HepG2 (cell line): ENCODE results near the gene VPS13C. TPM values are rescaled to one million over a fixed set of nuclear protein-coding genes. Genes with fewer than 3 reads are reported as not detected.
A peak's percentile ranks its signal among the peaks of the same experiment; 100 is the strongest.

ENCODE experiments used
- ATAC-seq: fragments of 200-7000 bp; cut with Tn5 transposase; 3 replicates; pipeline ENCODE4 v1.9.1; 2020; ENCODE audit warnings: mild to moderate bottlenecking, moderate library complexity
- BruUV-seq: library from RNA; stranded (reverse); fragments of 400-500 nt; replicated peaks from 2 replicates; lab custom pipeline; 2021; lab: Mats Ljungman, UMichigan
- CTCF ChIA-PET: fragments of 300-600 bp; formaldehyde crosslinking; extraction: SDS; loops from one replicate; lab custom pipeline; 2021; ENCODE audit warnings: low total read pairs, inconsistent platforms, low intra/inter-chr PET ratio; lab: Yijun Ruan, JAX
- POLR2A ChIA-PET: fragments of 350-600 bp; sonication (Branson Sonifier 250); formaldehyde crosslinking; loops from one replicate; lab custom pipeline; 2020; ENCODE audit warnings: antibody characterized with exemption, inconsistent platforms; lab: Yijun Ruan, JAX
- DNase-seq: peaks from one replicate; pipeline ENCODE4 v3.0.0-alpha.2; 2015; ENCODE audit warnings: low spot score
- FAIRE-seq: peaks from 3 replicates; lab custom pipeline; 2011; peaks lifted over from hg19 to GRCh38; lab: Jason Lieb, UNC
- H2AFZ ChIP-seq: one replicate; pipeline ENCODE4 v1.6.1; 2011; ENCODE audit warnings: low read length, inconsistent platforms
- H3K27ac ChIP-seq: fragments of 300-600 bp; 3 replicates; pipeline ENCODE4 v1.8.0; 2011; ENCODE audit warnings: mixed run types, mild to moderate bottlenecking, mixed read lengths, low read length, inconsistent platforms; ENCODE audit not compliant: insufficient read depth; ENCODE audit errors: extremely low read length
- H3K27me3 ChIP-seq, 2 experiments: fragments of 200-600 bp in 1 of 2; 2 replicates in 1 of 2; 3 replicates in 1 of 2; pipeline versions ENCODE4 v1.6.0 to v1.8.0; 2011; ENCODE audit warnings: low read length in 2 of 2, mild to moderate bottlenecking in 2 of 2, moderate library complexity in 2 of 2, inconsistent platforms in 1 of 2; ENCODE audit not compliant: insufficient read depth in 2 of 2, control insufficient read depth in 1 of 2
- H3K36me3 ChIP-seq, 2 experiments: fragments of 200-600 bp in 1 of 2; replicated peaks in 1 of 2; 2 replicates in 1 of 2; 3 replicates in 1 of 2; pipeline versions ENCODE4 v1.5.1 to v1.8.0; 2011; ENCODE audit warnings: low read length in 2 of 2, inconsistent platforms in 1 of 2; ENCODE audit not compliant: insufficient read depth in 2 of 2, control insufficient read depth in 1 of 2
- H3K4me1 ChIP-seq: 2 replicates; pipeline ENCODE4 v1.5.1; 2012; ENCODE audit warnings: low read length, inconsistent platforms; ENCODE audit not compliant: insufficient read depth
- H3K4me2 ChIP-seq: 2 replicates; pipeline ENCODE4 v1.6.0; 2011; ENCODE audit warnings: low read depth, low read length, inconsistent platforms
- H3K4me3 ChIP-seq, 3 experiments: fragments of 200-600 bp in 1 of 3; sonication (generic), shearing (Covaris generic) in 1 of 3; replicated peaks in 1 of 3; 2 replicates each; pipeline ENCODE4 v1.5.1; 2011 to 2016; ENCODE audit warnings: low read length in 3 of 3, inconsistent platforms in 2 of 3, low read depth in 2 of 3, mild to moderate bottlenecking in 2 of 3, control low read depth in 1 of 3, mixed read lengths in 1 of 3; ENCODE audit not compliant: insufficient read depth in 1 of 3
- H3K79me2 ChIP-seq: one replicate; pipeline ENCODE4 v1.6.1; 2011; ENCODE audit warnings: low read length, inconsistent platforms; ENCODE audit not compliant: insufficient read depth
- H3K9ac ChIP-seq: 2 replicates; pipeline ENCODE4 v1.6.0; 2011; ENCODE audit warnings: mild to moderate bottlenecking, low read depth, low read length, inconsistent platforms; ENCODE audit not compliant: insufficient read depth
- H3K9me3 ChIP-seq: 2 replicates; pipeline ENCODE4 v1.5.1; 2012; ENCODE audit warnings: mild to moderate bottlenecking, low read length
- H4K20me1 ChIP-seq: 2 replicates; pipeline ENCODE4 v1.6.0; 2011; ENCODE audit warnings: inconsistent platforms, mild to moderate bottlenecking, low read length, moderate library complexity; ENCODE audit not compliant: insufficient read depth
- ELF3 ChIP-seq: IDR thresholded peaks from 2 replicates; pipeline ENCODE4 v1.6.1; 2016; ENCODE audit warnings: missing genetic modification reagents, missing compliant biosample characterization
- GABPB1 ChIP-seq: IDR thresholded peaks from 2 replicates; pipeline ENCODE4 v1.6.1; 2016; ENCODE audit warnings: mild to moderate bottlenecking, missing genetic modification reagents, moderate library complexity, missing compliant biosample characterization
- IKZF1 ChIP-seq: fragments of 450-650 bp; IDR thresholded peaks from 2 replicates; pipeline ENCODE4 v1.7.1; 2016
- KDM5B ChIP-seq: sonication (generic); formaldehyde crosslinking; IDR thresholded peaks from 2 replicates; pipeline ENCODE4 v1.4.0; 2020; ENCODE audit warnings: missing genetic modification reagents, mild to moderate bottlenecking, borderline replicate concordance
- KMT2B ChIP-seq: IDR thresholded peaks from 2 replicates; pipeline ENCODE4 v1.6.1; 2016; ENCODE audit warnings: missing genetic modification reagents, missing compliant biosample characterization
- MAFG ChIP-seq: sonication (generic); formaldehyde crosslinking; IDR thresholded peaks from 2 replicates; pipeline ENCODE4 v1.5.1; 2020; ENCODE audit warnings: mild to moderate bottlenecking, missing genetic modification reagents
- MZF1 ChIP-seq: sonication (generic); formaldehyde crosslinking; IDR thresholded peaks from 2 replicates; pipeline ENCODE4 v1.8.1; 2023; ENCODE audit warnings: mild to moderate bottlenecking, missing genetic modification reagents, borderline replicate concordance
- NKX3-1 ChIP-seq: sonication (generic); formaldehyde crosslinking; IDR thresholded peaks from 2 replicates; pipeline ENCODE4 v1.5.0; 2020; ENCODE audit warnings: missing genetic modification reagents
- PHF21A ChIP-seq: sonication (generic); formaldehyde crosslinking; IDR thresholded peaks from 2 replicates; pipeline ENCODE4 v1.5.0; 2020; ENCODE audit warnings: mild to moderate bottlenecking, missing genetic modification reagents
- RFXAP ChIP-seq: sonication (generic); formaldehyde crosslinking; IDR thresholded peaks from 2 replicates; pipeline ENCODE4 v1.4.0; 2020; ENCODE audit warnings: missing genetic modification reagents, borderline replicate concordance
- SAP130 ChIP-seq: IDR thresholded peaks from 2 replicates; pipeline ENCODE4 v1.6.1; 2016; ENCODE audit warnings: low read depth
- TAF1 ChIP-seq: sonication (generic); formaldehyde crosslinking; IDR thresholded peaks from 2 replicates; pipeline ENCODE4 v1.4.0; 2020; ENCODE audit warnings: missing genetic modification reagents
- ZNF337 ChIP-seq: sonication (generic); formaldehyde crosslinking; IDR thresholded peaks from 2 replicates; pipeline ENCODE4 v1.5.1; 2020; ENCODE audit warnings: missing genetic modification reagents, low read depth, mild to moderate bottlenecking, borderline replicate concordance
- ZNF629 ChIP-seq: sonication (generic); formaldehyde crosslinking; conservative IDR thresholded peaks from 2 replicates; pipeline ENCODE4 v1.5.0; 2020; ENCODE audit warnings: missing genetic modification reagents
- ZNF720 ChIP-seq: sonication (generic); formaldehyde crosslinking; IDR thresholded peaks from 2 replicates; pipeline ENCODE4 v1.4.0; 2020; ENCODE audit warnings: missing genetic modification reagents
- WGBS: methylation state at CpG from one replicate; pipeline ENCODE4 v1.1.6; 2017; ENCODE audit warnings: low lambda C conversion rate; 5-methylcytosine and 5-hydroxymethylcytosine counted together
- in situ Hi-C: cut with HindIII; loops from 2 replicates; pipeline ENCODE4 v1.10.0; 2017; ENCODE audit warnings: low pct_unique_long_range_greater_than_20kb; ENCODE audit not compliant: extremely low pct_ligation_motif_present
- intact Hi-C: fragments of 100-400 bp; cut with micrococcal nuclease; formaldehyde crosslinking; loops from one replicate; pipeline ENCODE4 v1.10.0; 2022; ENCODE audit not compliant: unreplicated experiment
- polyA plus RNA-seq, 8 experiments: library from polyadenylated mRNA; depleted of rRNA in 3 of 8; stranded (reverse) in 7 of 8; unstranded in 1 of 8; fragments of >200 nt; fragmentation: Illumina TruSeq in 4 of 8; extraction: Trizol in 4 of 8; gene quantifications; 2 replicates each; pipeline versions ENCODE4 v1.2.1 to v1.2.3, GENCODE V29; 2011 to 2016; ENCODE audit warnings: low read depth in 4 of 8, missing spikeins in 1 of 8, mixed read lengths in 1 of 8; ENCODE audit not compliant: insufficient read depth in 1 of 8
- total RNA-seq, 5 experiments: library from RNA; depleted of rRNA; stranded (reverse); fragments of >200 nt; fragmentation: Illumina TruSeq; extraction: Trizol; gene quantifications; 2 replicates each; pipeline ENCODE4 v1.2.3, GENCODE V29; 2016; ENCODE audit warnings: low read depth in 1 of 5
- TF ChIP-seq, protein P1 (sequence below): sonication (generic); formaldehyde crosslinking; IDR thresholded peaks from 2 replicates; pipeline ENCODE4 v1.8.1; 2022; ENCODE audit warnings: low read depth, mild to moderate bottlenecking, missing genetic modification reagents
- TF ChIP-seq, protein P2 (sequence below): IDR thresholded peaks from 2 replicates; pipeline ENCODE4 v1.6.1; 2016; ENCODE audit warnings: missing compliant biosample characterization, missing genetic modification reagents, borderline replicate concordance

VPS13C gene
- total and polyA plus RNA-seq, 2 of the 13 experiments (the other 11 are each of a cell fraction or from before 2014, with no cell fraction given) = 10.9 to 26.8 TPM

DNA sequence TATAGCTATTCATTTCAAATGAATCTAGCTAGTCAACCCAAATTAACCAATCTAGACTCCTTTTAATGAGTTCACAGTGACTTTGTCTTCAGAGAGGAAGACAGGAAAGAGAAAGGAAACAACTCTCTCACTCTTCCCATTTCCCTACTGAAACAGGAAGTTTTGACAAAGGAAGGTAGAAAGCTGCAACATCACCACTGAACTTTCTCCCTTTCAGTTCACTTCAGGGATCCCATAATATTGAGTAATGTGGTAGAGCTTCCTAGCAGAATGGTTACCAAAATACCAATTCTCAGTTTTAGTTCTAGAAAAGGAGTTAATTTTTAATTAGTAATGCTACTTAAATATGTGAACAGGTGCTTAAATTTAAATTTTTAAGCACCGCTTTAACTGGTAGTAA is 7.5 kb downstream of the VPS13C start:
- intact Hi-C loops = no loop called here
- H2AFZ ChIP-seq = no peak overlapping the region
- peak overlapping the region; percentile 18 for H3K27ac ChIP-seq
- no peaks in the 10 kb centered on the region for H4K20me1 ChIP-seq
- in situ Hi-C loops = no loop called here
- no peaks in the 10 kb centered on the region for H3K9me3 ChIP-seq
- no peak overlapping the region for H3K4me3 ChIP-seq
- FAIRE-seq (no peak), DNase-seq (no peak), ATAC-seq (no peak)
- 97% methylated on average over 1 of the region's 1 CpG for WGBS
- H3K4me2 ChIP-seq = no peak overlapping the region
- H3K9ac ChIP-seq = no peak overlapping the region
- peaks cover 36% of the 10 kb centered on the region for H3K4me1 ChIP-seq
- no peaks in the 10 kb centered on the region for H3K36me3 ChIP-seq
- no TSS peak for BruUV-seq
- H3K79me2 ChIP-seq = peaks cover 40% of the 10 kb centered on the region
- TF ChIP-seq, protein P1, sequence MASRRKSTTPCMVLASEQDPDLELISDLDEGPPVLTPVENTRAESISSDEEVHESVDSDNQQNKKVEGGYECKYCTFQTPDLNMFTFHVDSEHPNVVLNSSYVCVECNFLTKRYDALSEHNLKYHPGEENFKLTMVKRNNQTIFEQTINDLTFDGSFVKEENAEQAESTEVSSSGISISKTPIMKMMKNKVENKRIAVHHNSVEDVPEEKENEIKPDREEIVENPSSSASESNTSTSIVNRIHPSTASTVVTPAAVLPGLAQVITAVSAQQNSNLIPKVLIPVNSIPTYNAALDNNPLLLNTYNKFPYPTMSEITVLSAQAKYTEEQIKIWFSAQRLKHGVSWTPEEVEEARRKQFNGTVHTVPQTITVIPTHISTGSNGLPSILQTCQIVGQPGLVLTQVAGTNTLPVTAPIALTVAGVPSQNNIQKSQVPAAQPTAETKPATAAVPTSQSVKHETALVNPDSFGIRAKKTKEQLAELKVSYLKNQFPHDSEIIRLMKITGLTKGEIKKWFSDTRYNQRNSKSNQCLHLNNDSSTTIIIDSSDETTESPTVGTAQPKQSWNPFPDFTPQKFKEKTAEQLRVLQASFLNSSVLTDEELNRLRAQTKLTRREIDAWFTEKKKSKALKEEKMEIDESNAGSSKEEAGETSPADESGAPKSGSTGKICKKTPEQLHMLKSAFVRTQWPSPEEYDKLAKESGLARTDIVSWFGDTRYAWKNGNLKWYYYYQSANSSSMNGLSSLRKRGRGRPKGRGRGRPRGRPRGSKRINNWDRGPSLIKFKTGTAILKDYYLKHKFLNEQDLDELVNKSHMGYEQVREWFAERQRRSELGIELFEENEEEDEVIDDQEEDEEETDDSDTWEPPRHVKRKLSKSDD (CRISPR knock-in tag) = no peak
- TF ChIP-seq ELF3 (CRISPR knock-in tag) = peak; percentile 46; the same call in 1 of the 2 replicates
- peak; percentile 31; the same call in 1 of the 2 replicates for TF ChIP-seq SAP130
- TF ChIP-seq, all 625 proteins: peak for 2
- POLR2A ChIA-PET = no interaction called here
- no peaks in the 10 kb centered on the region for H3K27me3 ChIP-seq
- CTCF ChIA-PET = no interaction called here

DNA sequence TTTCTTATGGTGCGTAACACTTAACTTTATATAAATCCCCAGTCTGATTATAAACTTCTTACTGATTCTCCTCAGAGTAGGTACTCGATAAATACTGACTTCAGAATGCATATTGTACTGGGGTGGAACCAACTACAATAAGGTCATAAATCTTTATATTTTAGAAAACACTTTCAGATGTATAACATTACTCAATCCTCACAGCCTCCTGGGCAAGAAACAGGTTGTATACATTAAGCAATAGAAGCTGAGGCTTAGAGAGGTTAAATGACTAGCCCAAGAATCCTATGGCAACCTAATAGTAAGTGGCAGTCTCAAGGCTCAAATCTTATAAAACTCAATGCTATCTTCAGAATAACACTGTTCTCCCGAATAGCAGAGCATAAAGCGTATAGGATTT is 9.1 kb downstream of the VPS13C start:
- no peaks in the 10 kb centered on the region for H3K9me3 ChIP-seq
- no peaks in the 10 kb centered on the region for H3K36me3 ChIP-seq
- WGBS = 95% methylated on average over 4 of the region's 4 CpGs
- TF ChIP-seq TAF1 (CRISPR knock-in tag) (no peak), ZNF337 (no peak), ZNF629 (no peak), KMT2B (CRISPR knock-in tag) (no peak), NKX3-1 (CRISPR knock-in tag) (no peak), ZNF720 (CRISPR knock-in tag) (no peak), KDM5B (CRISPR knock-in tag) (no peak), RFXAP (no peak), IKZF1 (no peak), MZF1 (CRISPR knock-in tag) (no peak), MAFG (CRISPR knock-in tag) (no peak), GABPB1 (no peak), PHF21A (CRISPR knock-in tag) (no peak)
- TF ChIP-seq, protein P2, sequence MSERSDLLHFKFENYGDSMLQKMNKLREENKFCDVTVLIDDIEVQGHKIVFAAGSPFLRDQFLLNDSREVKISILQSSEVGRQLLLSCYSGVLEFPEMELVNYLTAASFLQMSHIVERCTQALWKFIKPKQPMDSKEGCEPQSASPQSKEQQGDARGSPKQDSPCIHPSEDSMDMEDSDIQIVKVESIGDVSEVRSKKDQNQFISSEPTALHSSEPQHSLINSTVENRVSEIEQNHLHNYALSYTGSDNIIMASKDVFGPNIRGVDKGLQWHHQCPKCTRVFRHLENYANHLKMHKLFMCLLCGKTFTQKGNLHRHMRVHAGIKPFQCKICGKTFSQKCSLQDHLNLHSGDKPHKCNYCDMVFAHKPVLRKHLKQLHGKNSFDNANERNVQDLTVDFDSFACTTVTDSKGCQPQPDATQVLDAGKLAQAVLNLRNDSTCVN (CRISPR knock-in tag) = no peak
- ChIA-PET CTCF (no interaction called here), POLR2A (no interaction called here)
- in situ Hi-C loops (no loop called here), intact Hi-C loops (no loop called here)
- H3K4me1 ChIP-seq = peaks cover 36% of the 10 kb centered on the region
- FAIRE-seq (no peak), ATAC-seq (no peak), DNase-seq (no peak)
- BruUV-seq = no TSS peak
- H3K79me2 ChIP-seq = peaks cover 36% of the 10 kb centered on the region
- H3K4me3 ChIP-seq = no peak overlapping the region
- H3K27ac ChIP-seq = no peak overlapping the region
- no peak overlapping the region for H3K9ac ChIP-seq
- H3K27me3 ChIP-seq = no peaks in the 10 kb centered on the region
- no peak overlapping the region for H2AFZ ChIP-seq
- no peaks in the 10 kb centered on the region for H4K20me1 ChIP-seq
- no peak overlapping the region for H3K4me2 ChIP-seq
